Thymus (tissue), 14 donors: Measurements from ENCODE around the gene GANC. TPM values are rescaled to one million over a fixed set of nuclear protein-coding genes. Genes with fewer than 3 reads are reported as not detected.
A peak's percentile ranks its signal among the peaks of the same experiment; 100 is the strongest.
"Not testable (repeated sequence)": the region's sequence is repeated elsewhere in the genome, so short reads cannot be mapped to it uniquely, and the experiment has no call there.

Source experiments
- DNase-seq, 9 donors: peaks; one replicate each; pipeline ENCODE4 v3.0.0-alpha.2; 2013; ENCODE audit warnings: low spot score in 9 of 9, low read depth in 6 of 9, missing footprints in 1 of 9
- H3K27ac ChIP-seq, 2 donors: one replicate each; pipeline ENCODE4 v1.5.1; 2013; ENCODE audit warnings: control low read depth in 1 of 2, low read depth in 1 of 2, low read length in 1 of 2, mild to moderate bottlenecking in 1 of 2, moderate library complexity in 1 of 2
- H3K27me3 ChIP-seq, 2 donors: one replicate each; pipeline ENCODE4 v1.5.1; 2013; ENCODE audit warnings: low read length in 1 of 2; ENCODE audit not compliant: control insufficient read depth in 2 of 2, insufficient read depth in 1 of 2
- H3K36me3 ChIP-seq, 2 donors: one replicate each; pipeline ENCODE4 v1.5.1; 2013; ENCODE audit warnings: low read length in 1 of 2, mild to moderate bottlenecking in 1 of 2, moderate library complexity in 1 of 2; ENCODE audit not compliant: control insufficient read depth in 2 of 2, insufficient read depth in 2 of 2
- H3K4me1 ChIP-seq, 2 donors: one replicate each; pipeline ENCODE4 v1.5.1; 2013; ENCODE audit warnings: low read length in 2 of 2; ENCODE audit not compliant: control insufficient read depth in 2 of 2, insufficient read depth in 2 of 2
- H3K4me3 ChIP-seq, 2 donors: one replicate each; pipeline ENCODE4 v1.5.1; 2013; ENCODE audit warnings: low read length in 2 of 2, control low read depth in 1 of 2, mild to moderate bottlenecking in 1 of 2
- H3K9me3 ChIP-seq, 2 donors: one replicate each; pipeline ENCODE4 v1.5.1; 2013; ENCODE audit warnings: low read length in 1 of 2, mild to moderate bottlenecking in 1 of 2; ENCODE audit not compliant: control insufficient read depth in 2 of 2, insufficient read depth in 1 of 2
- WGBS: extraction: QIAGEN DNeasy Blood & Tissue Kit; methylation state at CpG from one replicate; pipeline ENCODE4 v1.1.7; 2013; 5-methylcytosine and 5-hydroxymethylcytosine counted together
- long read RNA-seq, 10 donors: transcript quantifications; one replicate each; lab custom pipeline, GENCODE V29; 2026
- polyA plus RNA-seq: library from polyadenylated mRNA; stranded (reverse); fragments of 200-250 nt; gene quantifications from one replicate; pipeline ENCODE4 v1.2.3, GENCODE V29; 2013
- total RNA-seq: library from RNA; stranded (reverse); fragments of 120-200 nt; gene quantifications from one replicate; pipeline ENCODE4 v1.2.4, GENCODE V29; 2013
- donor health status: healthy.

The GANC gene, protein sequence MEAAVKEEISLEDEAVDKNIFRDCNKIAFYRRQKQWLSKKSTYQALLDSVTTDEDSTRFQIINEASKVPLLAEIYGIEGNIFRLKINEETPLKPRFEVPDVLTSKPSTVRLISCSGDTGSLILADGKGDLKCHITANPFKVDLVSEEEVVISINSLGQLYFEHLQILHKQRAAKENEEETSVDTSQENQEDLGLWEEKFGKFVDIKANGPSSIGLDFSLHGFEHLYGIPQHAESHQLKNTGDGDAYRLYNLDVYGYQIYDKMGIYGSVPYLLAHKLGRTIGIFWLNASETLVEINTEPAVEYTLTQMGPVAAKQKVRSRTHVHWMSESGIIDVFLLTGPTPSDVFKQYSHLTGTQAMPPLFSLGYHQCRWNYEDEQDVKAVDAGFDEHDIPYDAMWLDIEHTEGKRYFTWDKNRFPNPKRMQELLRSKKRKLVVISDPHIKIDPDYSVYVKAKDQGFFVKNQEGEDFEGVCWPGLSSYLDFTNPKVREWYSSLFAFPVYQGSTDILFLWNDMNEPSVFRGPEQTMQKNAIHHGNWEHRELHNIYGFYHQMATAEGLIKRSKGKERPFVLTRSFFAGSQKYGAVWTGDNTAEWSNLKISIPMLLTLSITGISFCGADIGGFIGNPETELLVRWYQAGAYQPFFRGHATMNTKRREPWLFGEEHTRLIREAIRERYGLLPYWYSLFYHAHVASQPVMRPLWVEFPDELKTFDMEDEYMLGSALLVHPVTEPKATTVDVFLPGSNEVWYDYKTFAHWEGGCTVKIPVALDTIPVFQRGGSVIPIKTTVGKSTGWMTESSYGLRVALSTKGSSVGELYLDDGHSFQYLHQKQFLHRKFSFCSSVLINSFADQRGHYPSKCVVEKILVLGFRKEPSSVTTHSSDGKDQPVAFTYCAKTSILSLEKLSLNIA (N-terminal part only)
- total RNA-seq: 13.6 TPM
- polyA plus RNA-seq: 12.7 TPM
- long read RNA-seq, donor 1: 0 reads
- long read RNA-seq, donor 2: 0 reads
- long read RNA-seq, donor 3: 0 reads
- long read RNA-seq, donor 4: 0 reads
- long read RNA-seq, donor 5, partial matches to known transcripts: 0 of 2 reads
- long read RNA-seq, donor 5, other reads (novel, unspliced or antisense): 0 of 2 reads
- long read RNA-seq, donor 6, partial matches to known transcripts: 0 of 3 reads
- long read RNA-seq, donor 6, other reads (novel, unspliced or antisense): 0 of 3 reads
- long read RNA-seq, donor 7: 0 reads
- long read RNA-seq, donor 8: 0 reads
- long read RNA-seq, donor 9, partial matches to known transcripts: 0 of 1 reads
- long read RNA-seq, donor 9, other reads (novel, unspliced or antisense): 0 of 1 reads
- long read RNA-seq, donor 10, partial matches to known transcripts: 0 of 2 reads
- long read RNA-seq, donor 10, other reads (novel, unspliced or antisense): 0 of 2 reads

DNA sequence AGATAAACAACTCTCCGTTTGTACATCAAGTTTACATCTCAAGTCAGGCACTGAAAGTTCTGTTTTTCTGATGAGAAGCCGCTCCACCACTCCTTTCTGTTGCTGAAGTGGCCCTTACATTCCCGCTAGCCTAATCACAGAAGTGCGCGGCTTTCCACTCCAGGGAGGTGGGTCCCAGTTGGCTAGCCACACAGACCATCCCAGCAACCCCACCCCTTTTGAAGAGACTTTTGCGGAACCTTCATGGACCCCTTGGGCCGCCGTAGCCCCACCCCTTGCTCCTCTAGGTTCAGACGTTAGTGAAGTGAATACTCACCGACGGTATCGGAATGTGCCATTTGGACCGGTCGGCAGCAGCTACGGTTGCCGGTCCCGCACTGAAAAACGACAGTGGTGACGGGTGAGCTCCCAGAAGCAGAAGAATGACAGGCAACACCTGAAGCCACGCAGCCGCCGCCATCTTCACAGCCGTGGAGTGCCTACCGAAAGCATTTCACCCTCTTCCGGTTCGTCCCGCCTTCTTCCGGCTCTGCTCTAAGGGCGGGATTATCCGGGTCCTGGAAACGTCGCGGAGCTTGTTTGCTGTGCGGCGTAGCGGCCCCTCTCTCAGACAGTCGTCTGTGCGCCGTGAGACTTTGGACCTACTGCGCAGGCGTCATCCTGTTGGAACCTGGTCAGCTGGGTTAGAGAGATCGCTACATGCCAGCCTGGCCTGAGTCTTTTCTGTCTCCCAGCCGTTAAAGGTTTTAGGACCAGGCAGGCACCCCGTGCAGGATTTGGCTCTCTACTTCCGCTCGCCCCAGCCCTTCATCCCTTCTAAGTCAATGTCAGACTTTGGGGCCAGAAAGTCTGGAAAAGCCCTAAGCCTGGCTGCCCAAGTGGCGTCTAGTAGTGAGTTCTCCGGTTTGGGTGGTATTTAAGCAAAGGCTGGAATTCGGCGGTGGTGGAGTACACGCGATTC is at the start of gene GANC, which contains the start of gene TMEM87A:
Gene GANC, plus strand, starts transcription at position 263 of the 961 bp plus-strand sequence. CDS start 1,281 bp downstream, outside the sequence.
Gene TMEM87A, minus strand, starts transcription at position 495 of the 961 bp plus-strand sequence. Its CDS starts 35 bp downstream, at position 460.
- Histone ChIP-seq H3K27me3 (no peaks in the 10 kb centered on the region), H3K9me3 (no peaks in the 10 kb centered on the region), H3K4me3 (peak within 1 kb of the TSS; percentile 72 to 92), H3K4me1 (peaks cover 11 to 13% of the 10 kb centered on the region in 2 donors), H3K36me3 (peaks cover 0 to 4% of the 10 kb centered on the region in 2 donors), H3K27ac (peak within 1 kb of the TSS; percentile 97 to 100)
- DNase-seq: peak; percentile 93 to 99 (median 96)
- WGBS: under 1% methylated on average over 52 of the region's 52 CpGs

DNA sequence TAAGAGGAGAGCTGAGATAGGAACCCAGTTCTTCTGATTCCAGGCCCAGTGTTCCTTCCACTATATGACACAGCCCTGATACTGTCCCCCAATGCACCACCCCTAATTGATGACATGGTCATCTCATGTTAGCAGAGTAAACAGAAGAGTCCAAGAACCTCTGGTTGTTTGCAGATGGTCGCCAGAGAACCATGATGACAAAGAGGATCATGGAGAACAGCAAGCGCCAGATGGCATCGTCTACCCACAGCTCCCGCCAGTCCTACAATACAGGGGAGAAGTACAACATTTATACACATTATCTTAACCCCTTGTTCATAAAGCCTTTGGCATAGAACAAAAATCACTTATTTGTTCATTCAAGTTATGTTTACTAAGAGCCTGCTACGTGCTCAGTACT is 46.4 kb upstream of the GANC start:
- Histone ChIP-seq H3K27ac (no peak overlapping the region), H3K36me3 (peaks cover 28 to 50% of the 10 kb centered on the region in 2 donors), H3K27me3 (no peaks in the 10 kb centered on the region), H3K4me1 (no peaks in the 10 kb centered on the region), H3K9me3 (no peaks in the 10 kb centered on the region), H3K4me3 (no peak overlapping the region)
- WGBS: over 99% methylated on average over 5 of the region's 5 CpGs
- no peak for DNase-seq

DNA sequence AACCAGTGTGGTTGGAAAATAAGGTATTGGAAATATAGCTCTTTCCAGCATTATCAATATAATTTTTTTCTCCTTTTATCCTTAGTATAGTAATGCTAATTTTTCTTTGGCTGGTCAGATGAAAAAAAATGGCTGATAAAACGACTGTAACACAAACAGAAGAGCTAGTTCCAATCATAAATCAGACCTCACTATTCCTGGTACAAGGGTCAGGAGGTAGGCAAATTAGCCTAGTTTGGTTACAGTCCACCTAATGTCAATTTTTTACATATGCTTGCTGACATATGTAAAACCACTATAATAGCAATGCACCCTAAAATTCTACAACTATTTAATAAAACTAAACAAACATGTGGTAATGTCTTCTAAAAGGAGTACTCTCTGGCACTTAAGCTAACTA is 45.0 kb upstream of the GANC start:
- no peak overlapping the region for H3K4me3 ChIP-seq
- no peaks in the 10 kb centered on the region for H3K4me1 ChIP-seq
- no peaks in the 10 kb centered on the region for H3K9me3 ChIP-seq
- WGBS: 94% methylated on average over 1 of the region's 1 CpG
- H3K27me3 ChIP-seq: no peaks in the 10 kb centered on the region
- no peak for DNase-seq
- H3K27ac ChIP-seq: no peak overlapping the region
- peaks cover 34 to 47% of the 10 kb centered on the region in 2 donors for H3K36me3 ChIP-seq

DNA sequence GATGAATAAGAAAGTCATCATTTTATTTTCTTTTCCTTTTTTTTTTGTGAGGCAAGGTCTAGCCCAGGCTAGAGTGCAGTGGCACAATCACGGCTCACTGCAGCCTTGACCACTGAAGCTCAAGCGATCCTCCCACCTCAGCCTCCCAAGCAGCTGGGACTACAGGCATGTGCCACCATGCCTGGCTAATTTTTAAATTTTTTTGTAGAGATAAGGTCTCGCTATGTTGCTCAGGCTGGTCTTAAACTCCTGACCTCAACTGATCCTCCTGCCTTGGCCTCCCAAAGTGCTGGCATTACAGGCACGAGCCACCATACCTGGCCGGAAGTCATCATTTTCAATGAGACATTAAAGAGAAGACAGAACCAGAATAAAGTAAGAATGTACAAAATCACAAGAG is 44.0 kb upstream of the GANC start:
- not testable (repeated sequence) for H3K27me3 ChIP-seq, H3K4me1 ChIP-seq, H3K9me3 ChIP-seq, H3K27ac ChIP-seq, H3K4me3 ChIP-seq, DNase-seq
- WGBS: 98% methylated on average over 5 of the region's 5 CpGs
- peaks cover 35 to 51% of the 10 kb centered on the region in 2 donors for H3K36me3 ChIP-seq

DNA sequence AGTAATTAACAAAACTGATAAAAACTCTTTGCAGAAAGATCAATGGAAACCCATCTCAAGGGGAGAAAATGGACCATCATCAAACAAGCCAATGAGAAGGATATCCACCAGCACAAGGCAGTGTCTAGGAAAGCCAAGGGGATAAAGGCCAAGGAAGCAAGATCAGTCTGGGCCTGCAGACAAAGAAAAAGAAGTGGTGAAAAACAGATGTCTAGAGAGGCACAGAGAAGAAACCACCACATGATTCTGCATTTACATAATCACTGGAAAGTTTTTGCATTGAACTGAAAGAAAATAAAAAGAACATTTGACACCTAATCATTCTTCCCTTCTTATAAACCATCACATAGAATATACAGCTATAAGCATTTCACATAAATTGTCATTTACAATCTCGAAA is 41.9 kb upstream of the GANC start:
- Histone ChIP-seq H3K27ac (no peak overlapping the region), H3K4me3 (no peak overlapping the region), H3K9me3 (no peaks in the 10 kb centered on the region), H3K36me3 (peaks cover 33 to 57% of the 10 kb centered on the region in 2 donors), H3K27me3 (no peaks in the 10 kb centered on the region), H3K4me1 (no peaks in the 10 kb centered on the region)
- no peak for DNase-seq
- WGBS: 96% methylated on average over 1 of the region's 1 CpG

DNA sequence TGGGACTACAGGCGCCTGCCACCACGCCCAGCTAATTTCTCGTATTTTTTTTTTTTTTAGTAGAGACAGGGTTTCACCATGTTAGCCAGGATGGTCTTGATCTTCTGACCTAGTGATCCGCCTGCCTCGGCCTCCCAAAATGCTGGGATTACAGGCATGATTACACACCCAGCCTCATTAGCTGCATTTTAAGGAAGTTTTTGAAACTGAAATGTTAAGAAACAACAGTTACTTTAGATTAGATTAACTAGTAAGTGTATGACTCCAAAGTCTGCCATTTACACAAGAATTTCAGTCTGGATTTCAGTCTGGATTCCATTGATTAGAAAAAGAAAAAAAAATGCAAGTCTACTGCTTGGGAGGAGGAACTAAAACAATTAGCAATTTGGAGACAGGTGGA is 40.4 kb upstream of the GANC start:
- DNase-seq: no peak
- H3K4me1 ChIP-seq: no peaks in the 10 kb centered on the region
- H3K27me3 ChIP-seq: no peaks in the 10 kb centered on the region
- H3K27ac ChIP-seq: no peak overlapping the region
- 72% methylated on average over 5 of the region's 5 CpGs for WGBS
- no peaks in the 10 kb centered on the region for H3K9me3 ChIP-seq
- no peak overlapping the region for H3K4me3 ChIP-seq
- peaks cover 35 to 53% of the 10 kb centered on the region in 2 donors for H3K36me3 ChIP-seq

DNA sequence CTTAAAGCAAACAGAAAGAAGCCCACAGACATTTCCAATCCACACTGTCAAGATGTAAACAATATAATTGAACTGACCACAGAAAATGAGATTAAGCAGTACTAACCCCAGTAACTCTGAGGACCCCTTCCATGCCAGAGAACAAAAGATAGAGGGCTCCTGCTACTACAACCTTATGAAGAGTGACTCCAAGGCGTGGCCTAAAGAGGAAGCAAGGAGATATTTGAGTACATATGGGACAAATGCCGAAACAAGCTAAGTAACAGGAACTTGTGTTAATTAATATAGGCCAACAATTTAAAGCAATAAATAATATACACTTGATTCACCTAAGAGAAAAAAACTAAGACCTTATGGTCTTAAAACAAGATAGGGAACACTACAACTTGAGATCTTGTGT is 39.9 kb upstream of the GANC start:
- H3K4me1 ChIP-seq: no peaks in the 10 kb centered on the region
- H3K9me3 ChIP-seq: no peaks in the 10 kb centered on the region
- no peaks in the 10 kb centered on the region for H3K27me3 ChIP-seq
- no peak for DNase-seq
- H3K4me3 ChIP-seq: no peak overlapping the region
- H3K36me3 ChIP-seq: peaks cover 37 to 55% of the 10 kb centered on the region in 2 donors
- WGBS: 97% methylated on average over 2 of the region's 2 CpGs
- H3K27ac ChIP-seq: no peak overlapping the region
